GM12875 (cell line): ENCODE data around the gene MARS1.

Experiments used
- H3K4me3 ChIP-seq: one replicate; pipeline ENCODE4 v1.5.1; 2011; ENCODE audit warnings: low read depth, low read length, control low read depth
- CTCF ChIP-seq: IDR thresholded peaks from 2 replicates; pipeline ENCODE4 v1.5.1; 2011; ENCODE audit warnings: low read depth, mild to moderate bottlenecking, control low read depth, inconsistent platforms, low read length, moderate library complexity, borderline replicate concordance; ENCODE audit not compliant: insufficient read depth

The MARS1 gene

DNA sequence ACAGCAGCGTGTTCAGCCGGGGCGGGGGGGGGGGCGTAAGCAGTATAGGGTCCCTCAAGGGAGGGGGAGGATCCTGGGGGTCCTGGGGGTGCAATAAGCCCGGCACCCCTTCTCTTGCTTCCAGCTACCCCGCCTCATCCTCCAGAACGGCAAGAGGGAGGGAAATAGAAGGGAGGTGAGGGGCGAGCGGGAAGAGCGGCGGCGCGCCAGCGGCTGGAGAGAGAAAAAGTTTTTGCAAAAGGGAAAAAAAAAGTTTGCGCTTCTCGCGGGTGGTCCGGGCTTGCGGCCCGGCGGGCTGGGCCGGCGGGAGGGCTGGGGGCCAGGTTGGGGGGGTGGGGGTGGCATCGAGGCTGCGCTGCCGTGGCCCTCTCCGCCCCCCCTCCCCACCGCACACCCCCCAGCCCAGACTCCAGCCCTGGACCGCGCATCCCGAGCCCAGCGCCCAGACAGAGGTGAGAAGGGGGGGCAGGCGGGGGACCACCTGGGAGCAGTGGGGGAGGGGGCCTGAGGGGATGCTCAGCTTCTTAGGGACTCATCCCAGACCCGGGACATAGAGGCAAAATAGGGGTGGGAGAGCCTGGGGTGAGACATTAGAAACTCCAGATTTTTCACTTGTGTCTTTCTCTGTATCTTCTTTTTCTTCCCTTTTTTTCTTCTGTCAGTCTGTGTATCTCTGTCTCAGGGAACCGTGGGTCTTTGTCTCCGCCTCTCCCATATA lies 28.0 kb upstream of the MARS1 start, which contains the start of gene GLI1:
TSS of gene GLI1 (plus strand) at position 36 of the 718 bp plus-strand sequence. CDS start 3,907 bp downstream, outside the sequence.
- TF ChIP-seq CTCF: no peak
- H3K4me3 ChIP-seq: peak within 1 kb of the TSS; percentile 56

DNA sequence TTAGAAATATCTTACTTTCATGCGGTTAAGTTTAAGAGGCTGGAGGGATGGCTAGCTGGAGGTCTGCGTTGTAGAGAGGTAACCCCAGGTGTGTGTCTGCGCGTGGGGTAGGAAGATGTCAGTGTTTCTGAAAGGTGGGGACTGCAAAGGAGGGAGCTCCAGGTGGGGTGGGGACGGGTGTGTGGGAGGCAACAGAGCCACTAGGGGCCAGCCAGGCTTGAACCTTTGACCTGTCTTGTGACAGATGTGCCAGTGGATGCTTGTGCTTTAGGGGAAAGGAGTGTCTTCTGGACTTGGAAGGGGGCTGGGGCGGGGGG lies 27.4 kb upstream of the MARS1 start:
- H3K4me3 ChIP-seq: no peak overlapping the region
- TF ChIP-seq CTCF: no peak

DNA sequence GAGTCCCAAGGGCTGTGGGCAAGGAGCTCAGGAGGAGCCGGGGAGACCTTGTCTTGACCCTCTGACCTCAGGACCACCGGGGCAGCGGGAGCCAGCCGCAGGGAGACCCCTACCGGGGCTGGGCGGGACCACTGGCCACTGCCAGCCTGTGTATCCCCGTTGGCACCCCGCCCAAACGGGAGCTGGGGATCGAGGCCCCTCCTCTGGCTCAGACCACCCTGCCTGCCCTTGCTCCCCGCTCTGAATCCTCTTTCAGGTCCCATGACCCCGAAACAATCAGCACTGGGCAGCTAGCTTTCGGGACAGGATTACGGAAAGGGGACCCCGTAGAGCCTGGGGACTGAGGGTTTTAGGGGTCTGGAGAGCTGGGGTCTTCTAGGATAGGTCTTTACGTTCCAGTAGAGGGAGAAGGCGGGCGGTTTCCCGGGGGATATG lies 27.0 kb upstream of the MARS1 start:
- TF ChIP-seq CTCF: no peak
- no peak overlapping the region for H3K4me3 ChIP-seq

GRCh38 chr12:57461276-57461916 lies 26.5 kb upstream of the MARS1 start:
- no peak for TF ChIP-seq CTCF
- peak overlapping the region; percentile 63 for H3K4me3 ChIP-seq

DNA sequence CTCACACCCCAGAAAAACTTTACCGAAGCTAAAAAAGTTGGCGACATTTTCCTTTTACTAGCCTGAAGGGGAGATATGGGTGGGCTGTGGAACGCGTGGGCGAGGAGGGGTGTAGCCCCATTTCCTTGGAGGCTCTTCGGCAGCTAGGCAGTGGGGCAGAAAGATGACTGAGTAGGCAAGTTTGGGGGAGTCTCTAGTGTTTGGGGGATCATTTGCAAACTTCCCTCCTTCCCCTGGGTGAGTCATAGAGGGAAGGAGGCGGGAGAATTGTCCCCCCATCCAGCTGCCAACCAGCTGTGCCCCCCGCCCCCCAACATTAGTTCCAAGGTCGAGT lies 26.0 kb upstream of the MARS1 start:
- peak overlapping the region; percentile 63 for H3K4me3 ChIP-seq
- TF ChIP-seq CTCF: no peak

DNA sequence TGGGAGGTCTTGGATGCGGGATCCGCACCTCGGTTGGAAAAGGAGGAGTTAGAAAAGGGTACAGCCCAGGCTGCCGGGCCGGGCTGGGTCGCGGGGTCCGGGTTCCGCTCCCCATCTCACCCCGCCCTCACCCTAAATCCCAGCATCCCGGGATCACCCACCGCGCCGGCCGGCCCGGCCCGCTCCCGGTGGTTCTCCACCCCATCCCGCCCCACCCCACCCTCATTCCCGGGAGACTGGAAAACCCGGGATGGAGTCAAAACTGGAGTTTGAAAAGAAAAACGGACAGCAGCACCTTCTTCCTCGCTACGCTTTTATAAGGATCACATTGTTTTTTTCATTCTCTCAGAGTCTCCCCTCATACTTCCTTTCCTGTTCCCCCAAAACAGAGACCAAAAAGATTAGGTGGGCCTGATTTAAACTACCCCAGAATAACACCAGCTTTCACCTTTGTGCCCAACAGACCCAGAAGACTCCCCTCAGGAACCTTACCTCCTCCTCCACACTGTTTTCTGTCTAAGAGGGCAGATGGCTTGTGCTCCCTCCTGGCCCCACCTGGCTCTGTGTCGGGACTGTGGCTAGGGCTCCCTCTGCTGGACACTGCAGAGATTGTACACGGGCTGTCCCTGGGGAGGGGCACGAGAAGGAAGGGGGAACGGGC lies 25.5 kb upstream of the MARS1 start:
- H3K4me3 ChIP-seq: peak overlapping the region; percentile 63
- TF ChIP-seq CTCF: peak; percentile 95

- no peak overlapping the region for H3K4me3 ChIP-seq
- TF ChIP-seq CTCF: no peak
These were observed 25.0 kb upstream of the MARS1 start for GRCh38 chr12:57462912-57463253.
